Measurements from ENCODE around the gene ARHGEF19.

DNA sequence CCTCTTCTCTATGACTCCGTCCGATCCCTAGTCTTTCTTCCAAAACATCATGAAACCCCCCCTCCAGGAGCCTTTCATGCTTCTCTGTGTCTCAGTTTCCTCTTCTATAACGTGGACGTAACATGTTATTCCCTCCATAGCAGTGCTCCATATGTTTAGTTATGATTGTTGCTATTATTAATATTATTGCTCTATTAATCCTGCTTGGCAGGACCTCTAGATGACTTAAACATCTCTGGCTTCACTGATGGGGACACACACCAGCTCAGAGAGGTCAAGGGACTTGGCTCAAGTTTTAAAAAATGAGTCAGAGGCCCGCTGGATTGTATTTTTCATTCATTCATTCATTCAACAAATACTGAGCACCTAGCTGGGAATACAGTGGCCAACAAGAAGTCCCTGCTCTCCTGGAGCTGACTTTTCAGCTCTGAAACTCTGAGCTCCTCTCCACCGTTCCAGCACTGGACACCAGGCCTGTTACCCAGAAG is 24.9 kb upstream of the ARHGEF19 start:
- TF ChIP-seq, protein P1, sequence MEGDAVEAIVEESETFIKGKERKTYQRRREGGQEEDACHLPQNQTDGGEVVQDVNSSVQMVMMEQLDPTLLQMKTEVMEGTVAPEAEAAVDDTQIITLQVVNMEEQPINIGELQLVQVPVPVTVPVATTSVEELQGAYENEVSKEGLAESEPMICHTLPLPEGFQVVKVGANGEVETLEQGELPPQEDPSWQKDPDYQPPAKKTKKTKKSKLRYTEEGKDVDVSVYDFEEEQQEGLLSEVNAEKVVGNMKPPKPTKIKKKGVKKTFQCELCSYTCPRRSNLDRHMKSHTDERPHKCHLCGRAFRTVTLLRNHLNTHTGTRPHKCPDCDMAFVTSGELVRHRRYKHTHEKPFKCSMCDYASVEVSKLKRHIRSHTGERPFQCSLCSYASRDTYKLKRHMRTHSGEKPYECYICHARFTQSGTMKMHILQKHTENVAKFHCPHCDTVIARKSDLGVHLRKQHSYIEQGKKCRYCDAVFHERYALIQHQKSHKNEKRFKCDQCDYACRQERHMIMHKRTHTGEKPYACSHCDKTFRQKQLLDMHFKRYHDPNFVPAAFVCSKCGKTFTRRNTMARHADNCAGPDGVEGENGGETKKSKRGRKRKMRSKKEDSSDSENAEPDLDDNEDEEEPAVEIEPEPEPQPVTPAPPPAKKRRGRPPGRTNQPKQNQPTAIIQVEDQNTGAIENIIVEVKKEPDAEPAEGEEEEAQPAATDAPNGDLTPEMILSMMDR (IDR thresholded peaks at IDR 0.05; ENCODE audit: insufficient read depth, low read depth, low read length) = no peak
- TF ChIP-seq EZH2 (IDR thresholded peaks at IDR 0.05; ENCODE audit: insufficient read depth, low read length) = no peak
